Breast epithelium (tissue), 4 donors: ENCODE measurements around the gene CDC123. TPM values are rescaled to one million over a fixed set of nuclear protein-coding genes. Genes with fewer than 3 reads are reported as not detected.
A peak's percentile ranks its signal among the peaks of the same experiment; 100 is the strongest.

Source experiments
- DNase-seq, 2 donors: peaks; one replicate each; pipeline ENCODE4 v3.0.0-alpha.2; 2019; ENCODE audit warnings: low spot score in 2 of 2
- H3K27ac ChIP-seq, 2 donors: fragments of 200-600 bp; sonication (generic) in 1 of 2; one replicate each; pipeline ENCODE4 v1.5.1; 2016 to 2019; ENCODE audit warnings: mild to moderate bottlenecking in 1 of 2
- H3K27me3 ChIP-seq, 2 donors: fragments of 200-600 bp; sonication (generic) in 1 of 2; one replicate each; pipeline versions ENCODE4 v1.5.1 to v1.6.0; 2017 to 2019; ENCODE audit warnings: control low read depth in 1 of 2, mild to moderate bottlenecking in 1 of 2
- H3K36me3 ChIP-seq: fragments of 200-600 bp; one replicate; pipeline ENCODE4 v1.5.1; 2019
- H3K4me1 ChIP-seq, 2 donors: fragments of 200-600 bp; sonication (generic); one replicate each; pipeline ENCODE4 v1.5.1; 2016 to 2019; ENCODE audit warnings: control low read depth in 1 of 2
- H3K4me3 ChIP-seq, 3 donors: fragments of 200-600 bp; sonication (generic); 1 replicate in 2 of 3; 2 replicates in 1 of 3; pipeline ENCODE4 v1.5.1; 2016 to 2019; ENCODE audit warnings: mild to moderate bottlenecking in 3 of 3, moderate library complexity in 2 of 3
- H3K9me3 ChIP-seq, 2 donors: fragments of 200-600 bp; sonication (generic) in 1 of 2; one replicate each; pipeline ENCODE4 v1.5.1; 2016 to 2019; ENCODE audit warnings: control low read depth in 1 of 2
- CTCF ChIP-seq, 3 donors: fragments of 450-650 bp; IDR thresholded peaks; one replicate each; pipeline ENCODE4 v1.5.1; 2016 to 2017; ENCODE audit warnings: antibody characterized with exemption in 3 of 3, mild to moderate bottlenecking in 3 of 3, moderate library complexity in 3 of 3
- POLR2A ChIP-seq: fragments of 450-650 bp; IDR thresholded peaks from one replicate; pipeline ENCODE4 v1.6.1; 2016; ENCODE audit warnings: antibody characterized with exemption, mild to moderate bottlenecking, moderate library complexity
- POLR2AphosphoS5 ChIP-seq, 3 donors: sonication (generic); formaldehyde crosslinking; IDR thresholded peaks; one replicate each; pipeline ENCODE4 v1.6.1; 2017; ENCODE audit warnings: antibody characterized with exemption in 3 of 3
- intact Hi-C: fragments of 100-400 bp; cut with DNase I; formaldehyde crosslinking; loops from one replicate; pipeline ENCODE4 v1.15.1; 2023; ENCODE audit warnings: low total_unique reads
- total RNA-seq, 3 donors: library from RNA; depleted of rRNA; stranded (reverse); fragments of >200 nt; gene quantifications; one replicate each; pipeline ENCODE4 v1.1.0, GENCODE V29; 2016

CDC123 gene
- total RNA-seq, 3 donors from 2014 or later, result 61.6 to 87.5 (median 86.7) TPM

- intact Hi-C loops, result no loop called here
- TF ChIP-seq POLR2AphosphoS5 (IDR thresholded peaks at IDR 0.05) (no peak), CTCF (IDR thresholded peaks at IDR 0.05) (no peak), POLR2A (no peak)
Measured at GRCh38 chr10:12235796-12236195, 39.8 kb downstream of the CDC123 start.

GRCh38 chr10:12237265-12238220 lies 41.6 kb downstream of the CDC123 start:
- Histone ChIP-seq H3K4me1 (no peaks in the 10 kb centered on the region), H3K4me3 (no peak overlapping the region), H3K9me3 (no peaks in the 10 kb centered on the region), H3K27me3 (no peaks in the 10 kb centered on the region), H3K36me3 (peaks cover 3% of the 10 kb centered on the region), H3K27ac (no peak overlapping the region)
- no peak for DNase-seq
- TF ChIP-seq CTCF (IDR thresholded peaks at IDR 0.05) (no peak), POLR2A (no peak), POLR2AphosphoS5 (IDR thresholded peaks at IDR 0.05) (no peak)
- intact Hi-C loops, result no loop called here

More at GRCh38 chr10:12235796-12236195, 39.8 kb downstream of the CDC123 start:
- Histone ChIP-seq H3K36me3 (peaks cover 3% of the 10 kb centered on the region), H3K4me3 (no peak overlapping the region), H3K27me3 (no peaks in the 10 kb centered on the region), H3K9me3 (no peaks in the 10 kb centered on the region), H3K4me1 (no peaks in the 10 kb centered on the region), H3K27ac (no peak overlapping the region)
- no peak for DNase-seq

GRCh38 chr10:12238821-12239220 lies 42.8 kb downstream of the CDC123 start:
- no peak for DNase-seq
- no peaks in the 10 kb centered on the region for H3K4me1 ChIP-seq
- no peak overlapping the region for H3K4me3 ChIP-seq
- peaks cover 3% of the 10 kb centered on the region for H3K36me3 ChIP-seq
- no peaks in the 10 kb centered on the region for H3K9me3 ChIP-seq
- intact Hi-C loops, result no loop called here
- no peak overlapping the region for H3K27ac ChIP-seq
- TF ChIP-seq POLR2AphosphoS5 (IDR thresholded peaks at IDR 0.05) (no peak), POLR2A (no peak), CTCF (IDR thresholded peaks at IDR 0.05) (no peak)
- no peaks in the 10 kb centered on the region for H3K27me3 ChIP-seq

GRCh38 chr10:12241810-12242529 lies 46.0 kb downstream of the CDC123 start:
- intact Hi-C loops, result no loop called here
- no peaks in the 10 kb centered on the region for H3K36me3 ChIP-seq
- DNase-seq, result no peak
- H3K27ac ChIP-seq, result peak overlapping the region in 1 of 2 donors; percentile 45
- H3K4me3 ChIP-seq, result no peak overlapping the region
- no peaks in the 10 kb centered on the region for H3K9me3 ChIP-seq
- H3K4me1 ChIP-seq, result no peaks in the 10 kb centered on the region
- no peaks in the 10 kb centered on the region for H3K27me3 ChIP-seq
- TF ChIP-seq POLR2A, result no peak

- Histone ChIP-seq H3K4me3 (no peak overlapping the region), H3K27me3 (no peaks in the 10 kb centered on the region), H3K27ac (no peak overlapping the region), H3K36me3 (no peaks in the 10 kb centered on the region), H3K4me1 (no peaks in the 10 kb centered on the region), H3K9me3 (no peaks in the 10 kb centered on the region)
- no peak for DNase-seq
- TF ChIP-seq CTCF (IDR thresholded peaks at IDR 0.05), result no peak
- no peak for TF ChIP-seq POLR2AphosphoS5 (IDR thresholded peaks at IDR 0.05)
- TF ChIP-seq POLR2A, result no peak
- intact Hi-C loops, result no loop called here
Measured at GRCh38 chr10:12243864-12244620, 48.1 kb downstream of the CDC123 start.
